GM13976 (cell line): ENCODE results near the gene SORCS3.

ENCODE experiments used
- DNase-seq: peaks from one replicate; pipeline ENCODE4 v3.0.0; 2012; ENCODE audit warnings: low spot score
- in situ Hi-C: fragments of 300-500 bp; cut with MboI; formaldehyde crosslinking; loops from one replicate; pipeline ENCODE4 v1.12.0; 2022; ENCODE audit warnings: low sequenced_read_pairs, mixed read lengths, inconsistent platforms; ENCODE audit not compliant: unreplicated experiment
- TF ChIP-seq, protein P1 (sequence below): IDR thresholded peaks from 2 replicates; pipeline ENCODE4 v1.5.1; 2012; ENCODE audit warnings: borderline replicate concordance, mild to moderate bottlenecking; ENCODE audit not compliant: insufficient read depth; ENCODE audit errors: extremely low read depth, missing control alignments, control extremely low read depth

The SORCS3 gene

GRCh38 chr10:104638861-104639589 is 2.1 kb upstream of the SORCS3 start:
- in situ Hi-C loops: no loop called here
- TF ChIP-seq, protein P1, sequence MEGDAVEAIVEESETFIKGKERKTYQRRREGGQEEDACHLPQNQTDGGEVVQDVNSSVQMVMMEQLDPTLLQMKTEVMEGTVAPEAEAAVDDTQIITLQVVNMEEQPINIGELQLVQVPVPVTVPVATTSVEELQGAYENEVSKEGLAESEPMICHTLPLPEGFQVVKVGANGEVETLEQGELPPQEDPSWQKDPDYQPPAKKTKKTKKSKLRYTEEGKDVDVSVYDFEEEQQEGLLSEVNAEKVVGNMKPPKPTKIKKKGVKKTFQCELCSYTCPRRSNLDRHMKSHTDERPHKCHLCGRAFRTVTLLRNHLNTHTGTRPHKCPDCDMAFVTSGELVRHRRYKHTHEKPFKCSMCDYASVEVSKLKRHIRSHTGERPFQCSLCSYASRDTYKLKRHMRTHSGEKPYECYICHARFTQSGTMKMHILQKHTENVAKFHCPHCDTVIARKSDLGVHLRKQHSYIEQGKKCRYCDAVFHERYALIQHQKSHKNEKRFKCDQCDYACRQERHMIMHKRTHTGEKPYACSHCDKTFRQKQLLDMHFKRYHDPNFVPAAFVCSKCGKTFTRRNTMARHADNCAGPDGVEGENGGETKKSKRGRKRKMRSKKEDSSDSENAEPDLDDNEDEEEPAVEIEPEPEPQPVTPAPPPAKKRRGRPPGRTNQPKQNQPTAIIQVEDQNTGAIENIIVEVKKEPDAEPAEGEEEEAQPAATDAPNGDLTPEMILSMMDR: peak; percentile 25

DNA sequence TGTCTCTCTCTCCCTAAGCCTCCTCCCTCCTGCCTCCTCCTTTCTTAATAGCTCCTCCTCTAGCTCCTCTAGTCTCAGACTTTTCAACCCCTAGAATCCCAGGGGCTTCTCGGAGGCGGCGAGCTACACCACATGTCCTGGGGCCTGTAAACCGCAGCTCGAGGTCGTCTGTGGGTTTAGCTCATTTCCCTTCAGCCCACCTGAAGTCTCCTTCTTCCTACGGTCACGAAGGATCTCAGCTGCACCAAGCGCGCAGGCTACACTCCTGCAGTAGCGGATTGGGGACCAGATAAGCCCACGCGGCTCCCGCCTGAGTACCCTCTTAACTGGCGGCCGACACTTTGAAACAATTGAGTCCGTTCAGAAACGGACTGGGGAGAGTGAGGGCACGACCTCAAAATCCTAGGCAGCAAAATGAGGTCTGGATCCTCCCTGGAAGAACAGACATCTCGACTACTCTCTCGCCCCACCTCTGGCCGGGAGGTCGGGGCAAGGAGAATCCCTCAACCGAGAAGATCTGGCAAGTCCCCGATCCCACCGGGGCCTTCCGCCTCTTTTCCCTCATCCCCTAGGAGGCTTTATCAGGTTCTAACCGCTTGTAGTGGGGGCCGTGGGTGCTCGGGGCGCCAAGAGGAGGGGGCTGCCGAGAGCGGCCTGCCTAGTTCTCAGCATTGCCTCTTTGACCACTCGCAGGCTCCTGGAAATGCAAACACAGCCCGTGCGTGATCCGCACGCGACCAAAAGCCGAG is 1.3 kb upstream of the SORCS3 start:
- TF ChIP-seq, protein P1: no peak
- no peak for DNase-seq
- in situ Hi-C loops: no loop called here

More at GRCh38 chr10:104638861-104639589, 2.1 kb upstream of the SORCS3 start:
- DNase-seq: peak; percentile 49

DNA sequence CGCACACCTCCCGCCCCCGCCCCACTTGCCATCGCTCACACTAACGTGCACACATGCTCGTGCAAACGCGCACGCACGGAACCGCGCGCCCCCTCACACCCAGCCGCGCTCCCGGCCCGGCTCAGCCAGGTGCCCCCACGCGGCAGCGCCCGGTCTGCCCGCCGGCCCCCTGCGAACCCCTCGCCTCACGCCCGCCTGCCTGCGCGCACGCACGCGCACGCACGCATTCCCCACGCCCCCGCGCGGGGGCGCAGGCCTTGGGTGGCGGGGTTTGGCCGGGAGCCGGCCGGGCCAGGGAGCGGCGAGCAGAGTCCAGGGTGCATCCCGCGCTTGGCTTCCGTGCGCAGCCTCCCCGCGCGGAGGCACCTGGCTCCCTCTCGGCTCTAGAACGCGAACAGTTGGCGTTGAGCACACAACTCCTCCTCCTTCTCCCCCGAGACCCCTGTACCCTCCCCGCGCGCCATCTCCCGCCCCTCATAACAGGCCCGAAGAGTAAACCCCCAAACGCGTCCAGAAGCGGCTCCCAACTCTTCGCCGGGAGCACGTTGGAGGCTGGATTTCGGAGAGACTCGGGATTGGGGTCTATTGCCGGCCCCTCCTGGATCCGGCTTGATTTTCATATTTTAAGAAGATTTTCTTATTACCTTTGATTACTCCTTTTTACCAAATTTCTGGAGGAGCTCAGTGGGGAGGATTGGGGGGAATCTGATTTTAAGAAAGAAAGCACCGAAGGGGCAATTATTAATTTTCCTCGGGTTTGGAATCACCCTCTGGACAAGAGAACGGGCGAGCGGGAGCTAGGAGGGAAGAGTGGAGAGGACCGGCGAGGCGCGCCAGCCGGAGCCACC is 527 bp upstream of the SORCS3 start:
- TF ChIP-seq, protein P1: no peak
- in situ Hi-C loops: no loop called here
- no peak for DNase-seq

DNA sequence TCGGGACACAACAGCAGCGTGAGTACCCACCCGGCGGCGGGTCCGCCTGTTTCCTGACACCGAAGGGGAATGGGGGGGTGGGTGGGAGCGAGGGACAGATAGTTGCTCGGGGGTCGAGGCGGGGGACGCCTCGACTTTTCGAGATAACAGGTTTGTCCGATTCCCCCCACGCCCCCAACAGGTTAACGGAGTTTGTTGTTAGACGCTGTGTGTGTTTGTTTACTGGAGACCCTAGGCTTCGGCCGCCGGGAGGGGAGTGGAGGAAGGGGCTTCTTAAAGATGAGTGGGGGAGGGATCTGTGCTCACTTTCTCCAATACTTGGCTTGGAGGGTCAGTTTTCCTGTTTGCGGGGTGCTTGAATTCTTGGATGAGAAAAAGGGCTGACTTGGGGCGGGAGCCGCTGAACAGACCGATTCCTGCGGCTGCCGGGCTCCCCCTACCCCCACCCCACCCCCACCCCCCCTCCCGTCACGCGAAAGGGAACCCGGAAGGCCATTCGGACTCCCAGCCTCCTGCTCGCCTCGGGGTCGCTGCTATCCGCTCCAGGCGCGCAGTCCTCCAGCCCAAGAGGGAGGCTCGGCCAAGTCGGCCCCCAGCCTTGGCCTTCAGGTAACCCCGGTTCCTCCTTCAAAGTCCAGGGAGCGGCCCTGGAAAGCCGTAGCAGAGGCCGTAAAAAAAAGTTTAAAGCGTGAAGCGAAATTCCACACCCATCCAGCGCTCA is 1.0 kb downstream of the SORCS3 start:
- TF ChIP-seq, protein P1: no peak
- DNase-seq: no peak
- in situ Hi-C loops: no loop called here

GRCh38 chr10:104642658-104643302 is 1.7 kb downstream of the SORCS3 start:
- TF ChIP-seq, protein P1: no peak
- in situ Hi-C loops: no loop called here
- DNase-seq: peak; percentile 25
